MM.1S (cell line): ENCODE measurements around the gene TFAP2E.

Experiments
- DNase-seq: peaks from one replicate; pipeline ENCODE4 v3.0.0-alpha.2; 2015
- H2AFZ ChIP-seq: fragments of 300-600 bp; sonication (generic); 2 replicates; pipeline ENCODE4 v1.6.0; 2016; ENCODE audit warnings: antibody characterized with exemption, low read length
- H3F3A ChIP-seq: fragments of 300-600 bp; sonication (generic); 2 replicates; pipeline ENCODE4 v1.6.1; 2016; ENCODE audit warnings: mild to moderate bottlenecking, antibody characterized with exemption, low read length, moderate library complexity, mixed read lengths; ENCODE audit not compliant: insufficient read depth
- H3K27ac ChIP-seq: fragments of 300-600 bp; sonication (generic); 2 replicates; pipeline ENCODE4 v1.5.1; 2016; ENCODE audit warnings: mild to moderate bottlenecking, low read length
- H3K27me3 ChIP-seq: fragments of 300-600 bp; sonication (generic); replicated peaks from 2 replicates; pipeline ENCODE4 v1.6.0; 2016; ENCODE audit warnings: low read length; ENCODE audit not compliant: insufficient read depth
- H3K36me3 ChIP-seq: fragments of 300-600 bp; sonication (generic); replicated peaks from 2 replicates; pipeline ENCODE4 v1.6.1; 2016; ENCODE audit warnings: mild to moderate bottlenecking, low read length, mixed read lengths; ENCODE audit not compliant: insufficient read depth
- H3K4me1 ChIP-seq: fragments of 300-600 bp; sonication (generic); 2 replicates; pipeline ENCODE4 v1.6.1; 2016; ENCODE audit warnings: low read length, mixed read lengths
- H3K4me2 ChIP-seq: fragments of 300-600 bp; sonication (generic); 2 replicates; pipeline ENCODE4 v1.6.0; 2016; ENCODE audit warnings: low read depth, low read length
- H3K4me3 ChIP-seq: fragments of 300-600 bp; sonication (generic); 2 replicates; pipeline ENCODE4 v1.5.1; 2016; ENCODE audit warnings: low read length, mixed read lengths
- H3K79me2 ChIP-seq: fragments of 300-600 bp; sonication (generic); 2 replicates; pipeline ENCODE4 v1.6.1; 2016; ENCODE audit warnings: mixed run types, low read length, mixed read lengths
- H3K9ac ChIP-seq: fragments of 300-600 bp; sonication (generic); 2 replicates; pipeline ENCODE4 v1.6.1; 2016; ENCODE audit warnings: low read length, mixed read lengths
- H3K9me2 ChIP-seq: fragments of 300-600 bp; sonication (generic); replicated peaks from 2 replicates; pipeline ENCODE4 v1.6.1; 2016; ENCODE audit warnings: mild to moderate bottlenecking, low read length, mixed read lengths; ENCODE audit not compliant: insufficient read depth
- H3K9me3 ChIP-seq: fragments of 300-600 bp; sonication (generic); replicated peaks from 2 replicates; pipeline ENCODE4 v1.6.1; 2016; ENCODE audit warnings: mild to moderate bottlenecking, low read length, mixed read lengths; ENCODE audit not compliant: insufficient read depth
- H4K20me1 ChIP-seq: fragments of 300-600 bp; sonication (generic); 2 replicates; pipeline ENCODE4 v1.6.1; 2016; ENCODE audit warnings: mild to moderate bottlenecking, low read length, moderate library complexity, mixed read lengths; ENCODE audit not compliant: insufficient read depth
- EZH2 ChIP-seq: fragments of 300-600 bp; sonication (generic); optimal IDR thresholded peaks from 2 replicates; pipeline ENCODE3; 2017; ENCODE audit warnings: low read depth, mild to moderate bottlenecking, antibody characterized with exemption, low read length, mixed read lengths
- EZH2phosphoT487 ChIP-seq: fragments of 300-600 bp; sonication (generic); IDR thresholded peaks from 2 replicates; pipeline ENCODE4 v1.6.1; 2018; ENCODE audit warnings: antibody characterized with exemption, low read length
- TF ChIP-seq, protein P1 (sequence below): fragments of 300-600 bp; sonication (generic); IDR thresholded peaks from 2 replicates; pipeline ENCODE4 v1.5.1; 2016; ENCODE audit warnings: antibody characterized with exemption, low read length, mixed read lengths

The TFAP2E gene

DNA sequence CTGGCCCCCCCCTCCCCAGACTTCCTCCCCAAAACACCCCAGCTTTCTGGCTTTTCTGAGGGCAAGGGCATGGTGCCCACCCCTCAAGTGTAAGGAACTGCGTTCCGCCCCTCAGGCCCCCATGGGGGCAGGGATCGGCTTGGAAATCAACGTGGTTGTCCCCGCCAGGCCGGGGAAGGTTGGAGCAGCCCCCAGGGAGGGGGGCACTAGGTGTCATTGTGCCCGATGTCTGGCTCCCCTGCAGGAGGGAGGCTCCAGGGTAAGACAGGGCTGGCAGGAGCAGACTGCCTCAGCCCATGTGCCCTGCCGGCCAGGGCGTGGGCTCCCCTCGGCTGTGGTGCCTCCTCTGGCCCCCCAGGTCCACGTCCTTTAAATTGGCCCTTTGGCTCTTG, 7.4 kb upstream of the TFAP2E start:
- no peaks in the 10 kb centered on the region for H4K20me1 ChIP-seq
- TF ChIP-seq EZH2, result no peak
- TF ChIP-seq, protein P1, sequence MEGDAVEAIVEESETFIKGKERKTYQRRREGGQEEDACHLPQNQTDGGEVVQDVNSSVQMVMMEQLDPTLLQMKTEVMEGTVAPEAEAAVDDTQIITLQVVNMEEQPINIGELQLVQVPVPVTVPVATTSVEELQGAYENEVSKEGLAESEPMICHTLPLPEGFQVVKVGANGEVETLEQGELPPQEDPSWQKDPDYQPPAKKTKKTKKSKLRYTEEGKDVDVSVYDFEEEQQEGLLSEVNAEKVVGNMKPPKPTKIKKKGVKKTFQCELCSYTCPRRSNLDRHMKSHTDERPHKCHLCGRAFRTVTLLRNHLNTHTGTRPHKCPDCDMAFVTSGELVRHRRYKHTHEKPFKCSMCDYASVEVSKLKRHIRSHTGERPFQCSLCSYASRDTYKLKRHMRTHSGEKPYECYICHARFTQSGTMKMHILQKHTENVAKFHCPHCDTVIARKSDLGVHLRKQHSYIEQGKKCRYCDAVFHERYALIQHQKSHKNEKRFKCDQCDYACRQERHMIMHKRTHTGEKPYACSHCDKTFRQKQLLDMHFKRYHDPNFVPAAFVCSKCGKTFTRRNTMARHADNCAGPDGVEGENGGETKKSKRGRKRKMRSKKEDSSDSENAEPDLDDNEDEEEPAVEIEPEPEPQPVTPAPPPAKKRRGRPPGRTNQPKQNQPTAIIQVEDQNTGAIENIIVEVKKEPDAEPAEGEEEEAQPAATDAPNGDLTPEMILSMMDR, result no peak
- TF ChIP-seq EZH2phosphoT487, result no peak
- 0 out of 2 replicates have a peak, but pooled peaks cover 3% of the 10 kb centered on the region for H3F3A ChIP-seq
- no peaks in the 10 kb centered on the region for H3K36me3 ChIP-seq
- no peak for DNase-seq
- no peak overlapping the region for H2AFZ ChIP-seq
- H3K4me2 ChIP-seq, result no peak overlapping the region
- no peak overlapping the region for H3K4me3 ChIP-seq
- no peak overlapping the region for H3K27ac ChIP-seq
- H3K27me3 ChIP-seq, result no peaks in the 10 kb centered on the region
- H3K9ac ChIP-seq, result no peak overlapping the region
- H3K9me2 ChIP-seq, result no peaks in the 10 kb centered on the region
- H3K9me3 ChIP-seq, result no peaks in the 10 kb centered on the region
- H3K4me1 ChIP-seq, result no peaks in the 10 kb centered on the region
- H3K79me2 ChIP-seq, result no peaks in the 10 kb centered on the region

DNA sequence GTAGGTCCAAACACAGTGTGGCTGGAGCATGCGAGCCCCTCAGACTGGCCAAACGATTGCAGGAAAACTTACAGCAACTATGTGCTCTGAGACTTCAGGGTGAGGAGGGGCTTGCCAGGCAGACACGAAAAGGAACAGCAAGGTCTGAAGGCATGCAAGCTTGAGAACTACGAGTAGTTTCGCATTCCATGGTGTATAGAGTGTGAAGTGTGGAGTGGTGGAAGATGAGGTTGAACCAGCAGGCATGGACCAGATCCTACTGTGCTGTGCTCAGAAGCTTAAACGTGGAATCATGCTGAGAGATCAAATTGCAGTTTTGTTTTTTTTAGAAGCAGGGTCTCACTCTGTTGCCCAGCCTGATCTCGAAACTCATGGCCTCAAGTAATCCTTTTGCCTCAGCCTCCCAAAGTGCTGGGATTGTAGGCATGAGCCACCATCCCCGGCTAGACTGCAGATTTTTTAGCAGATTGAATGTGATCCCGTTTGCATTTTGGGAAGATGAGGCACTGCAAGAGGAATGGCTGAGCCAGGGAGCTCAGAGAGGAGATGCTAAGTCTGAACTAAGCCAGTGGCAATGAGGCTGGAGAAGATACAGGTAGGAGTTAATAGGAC, 5.1 kb upstream of the TFAP2E start:
- H3F3A ChIP-seq, result 0 out of 2 replicates have a peak, but pooled peaks cover 3% of the 10 kb centered on the region
- H3K27me3 ChIP-seq, result no peaks in the 10 kb centered on the region
- H2AFZ ChIP-seq, result no peak overlapping the region
- no peaks in the 10 kb centered on the region for H3K9me3 ChIP-seq
- no peak overlapping the region for H3K9ac ChIP-seq
- no peaks in the 10 kb centered on the region for H3K79me2 ChIP-seq
- no peaks in the 10 kb centered on the region for H3K36me3 ChIP-seq
- no peak for DNase-seq
- no peaks in the 10 kb centered on the region for H4K20me1 ChIP-seq
- H3K4me3 ChIP-seq, result no peak overlapping the region
- H3K27ac ChIP-seq, result no peak overlapping the region
- TF ChIP-seq, protein P1, result no peak
- TF ChIP-seq EZH2, result no peak
- no peak for TF ChIP-seq EZH2phosphoT487
- no peak overlapping the region for H3K4me2 ChIP-seq
- no peaks in the 10 kb centered on the region for H3K4me1 ChIP-seq
- no peaks in the 10 kb centered on the region for H3K9me2 ChIP-seq

DNA sequence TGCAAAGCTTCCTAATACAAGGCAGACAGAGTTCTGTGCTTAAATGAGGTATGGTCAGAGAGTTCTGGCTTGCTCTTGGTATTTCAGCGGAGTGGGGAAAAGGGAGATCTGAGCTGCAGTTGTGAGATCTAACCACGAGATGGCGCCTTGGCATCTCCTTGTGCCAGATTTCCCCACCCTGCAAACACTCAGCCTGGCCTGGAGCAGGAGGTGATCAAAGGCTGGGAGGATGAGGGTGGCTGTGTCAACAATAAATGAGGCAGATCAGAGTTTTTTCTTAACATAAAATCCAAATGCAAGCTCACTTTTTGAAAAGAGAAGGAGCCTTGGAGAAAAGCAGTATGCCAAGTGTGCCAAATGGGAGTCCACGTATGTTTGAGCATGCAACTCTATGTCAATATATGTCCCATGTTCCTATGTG, 4.1 kb upstream of the TFAP2E start:
- Histone ChIP-seq H3K36me3 (no peaks in the 10 kb centered on the region), H4K20me1 (no peaks in the 10 kb centered on the region), H3K9me3 (no peaks in the 10 kb centered on the region), H2AFZ (no peak overlapping the region), H3K9me2 (no peaks in the 10 kb centered on the region), H3K4me1 (no peaks in the 10 kb centered on the region), H3K9ac (no peak overlapping the region), H3K4me2 (no peak overlapping the region), H3K4me3 (no peak overlapping the region), H3K79me2 (no peaks in the 10 kb centered on the region), H3F3A (no peaks in the 10 kb centered on the region), H3K27me3 (no peaks in the 10 kb centered on the region), H3K27ac (no peak overlapping the region)
- peak; percentile 53 for DNase-seq
- TF ChIP-seq EZH2, result no peak
- TF ChIP-seq, protein P1, result peak; percentile 82
